ENCODE measurements around the gene THRB.

The THRB gene

GRCh38 chr3:24311881-24312280 is 182.8 kb downstream of the THRB start:
- no peak for DNase-seq (ENCODE audit: extremely low read depth, low read depth)
- TF ChIP-seq, protein P1, sequence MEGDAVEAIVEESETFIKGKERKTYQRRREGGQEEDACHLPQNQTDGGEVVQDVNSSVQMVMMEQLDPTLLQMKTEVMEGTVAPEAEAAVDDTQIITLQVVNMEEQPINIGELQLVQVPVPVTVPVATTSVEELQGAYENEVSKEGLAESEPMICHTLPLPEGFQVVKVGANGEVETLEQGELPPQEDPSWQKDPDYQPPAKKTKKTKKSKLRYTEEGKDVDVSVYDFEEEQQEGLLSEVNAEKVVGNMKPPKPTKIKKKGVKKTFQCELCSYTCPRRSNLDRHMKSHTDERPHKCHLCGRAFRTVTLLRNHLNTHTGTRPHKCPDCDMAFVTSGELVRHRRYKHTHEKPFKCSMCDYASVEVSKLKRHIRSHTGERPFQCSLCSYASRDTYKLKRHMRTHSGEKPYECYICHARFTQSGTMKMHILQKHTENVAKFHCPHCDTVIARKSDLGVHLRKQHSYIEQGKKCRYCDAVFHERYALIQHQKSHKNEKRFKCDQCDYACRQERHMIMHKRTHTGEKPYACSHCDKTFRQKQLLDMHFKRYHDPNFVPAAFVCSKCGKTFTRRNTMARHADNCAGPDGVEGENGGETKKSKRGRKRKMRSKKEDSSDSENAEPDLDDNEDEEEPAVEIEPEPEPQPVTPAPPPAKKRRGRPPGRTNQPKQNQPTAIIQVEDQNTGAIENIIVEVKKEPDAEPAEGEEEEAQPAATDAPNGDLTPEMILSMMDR (IDR thresholded peaks at IDR 0.05; ENCODE audit: low read depth, low read length), result no peak

DNA sequence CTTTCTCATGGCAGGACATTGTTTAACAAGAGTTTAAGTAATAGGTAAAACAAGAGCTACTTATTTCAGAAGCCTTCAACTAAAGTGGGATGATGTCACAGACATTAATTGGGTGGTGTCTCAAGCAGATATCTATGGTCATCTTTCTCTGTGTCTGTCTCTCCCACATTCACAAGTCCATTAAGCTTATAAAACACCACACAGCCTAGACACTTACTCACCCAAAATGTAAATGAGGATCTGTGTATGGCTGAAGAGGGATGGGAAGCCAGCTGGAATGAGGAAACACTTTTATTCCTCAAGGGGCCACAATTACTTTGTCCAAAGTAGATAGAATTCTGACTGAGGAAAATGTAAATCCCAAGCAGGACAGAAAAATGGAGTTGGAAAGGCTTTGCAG is 183.8 kb downstream of the THRB start:
- DNase-seq (ENCODE audit: extremely low read depth, low read depth), result no peak
- TF ChIP-seq, protein P1 (IDR thresholded peaks at IDR 0.05; ENCODE audit: low read depth, low read length), result no peak

- TF ChIP-seq, protein P1 (IDR thresholded peaks at IDR 0.05; ENCODE audit: low read depth, low read length), result no peak
- DNase-seq (ENCODE audit: extremely low read depth, low read depth), result no peak
These were observed 188.1 kb downstream of the THRB start for GRCh38 chr3:24306518-24306917.

DNA sequence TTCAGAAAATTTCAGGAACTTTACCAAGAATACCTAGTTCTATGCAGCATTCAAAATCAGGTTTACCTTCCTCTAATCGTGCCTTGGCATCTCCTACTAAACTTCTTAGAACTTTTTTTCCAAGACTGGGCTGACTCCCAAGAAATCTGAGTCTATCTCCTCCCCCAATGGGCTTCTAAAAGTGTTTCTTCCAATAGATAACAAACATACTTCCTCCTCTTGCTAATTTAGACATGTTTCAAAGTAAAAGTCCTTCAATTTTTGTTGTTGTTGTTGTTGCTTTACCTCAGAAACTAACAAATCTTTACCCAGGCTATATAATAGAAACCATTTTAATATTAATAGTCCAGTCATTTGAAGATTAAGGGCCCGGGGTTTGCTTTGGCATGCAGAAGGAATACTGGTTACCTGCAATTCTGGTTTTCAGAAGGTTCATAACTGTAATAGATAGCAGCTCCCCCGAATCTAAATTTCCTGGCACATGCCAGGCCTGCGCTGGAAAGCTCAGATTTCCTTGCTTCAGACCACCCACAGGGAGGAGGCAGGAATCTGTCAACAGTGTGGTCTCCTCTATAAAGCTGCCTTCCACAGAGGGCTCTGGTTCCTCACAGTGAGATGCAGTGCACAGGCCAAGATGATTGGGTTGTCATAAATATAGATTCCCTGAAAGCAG is 188.7 kb downstream of the THRB start:
- no peak for DNase-seq (ENCODE audit: extremely low read depth, low read depth)
- TF ChIP-seq, protein P1 (IDR thresholded peaks at IDR 0.05; ENCODE audit: low read depth, low read length), result no peak

GRCh38 chr3:24303057-24303754 is 191.4 kb downstream of the THRB start:
- DNase-seq (ENCODE audit: extremely low read depth, low read depth), result no peak

GRCh38 chr3:24302396-24302795 is 192.3 kb downstream of the THRB start:
- TF ChIP-seq, protein P1 (IDR thresholded peaks at IDR 0.05; ENCODE audit: low read depth, low read length), result no peak
- DNase-seq (ENCODE audit: extremely low read depth, low read depth), result no peak

More at GRCh38 chr3:24303057-24303754, 191.4 kb downstream of the THRB start:
- TF ChIP-seq, protein P1 (IDR thresholded peaks at IDR 0.05; ENCODE audit: low read depth, low read length), result no peak

GRCh38 chr3:24300949-24301348 is 193.7 kb downstream of the THRB start:
- no peak for DNase-seq (ENCODE audit: extremely low read depth, low read depth)
- TF ChIP-seq, protein P1 (IDR thresholded peaks at IDR 0.05; ENCODE audit: low read depth, low read length), result no peak
